Measurements from ENCODE around the gene SIRT5.
A peak's percentile ranks its signal among the peaks of the same experiment; 100 is the strongest.

SIRT5 gene

GRCh38 chr6:13574571-13575376, at the start of gene SIRT5:
Gene SIRT5, plus strand, starts transcription at chr6:13574601. Its CDS starts 9,510 bp downstream, at chr6:13584111.
- DNase-seq, result peak; percentile 77

- DNase-seq, result no peak
Observed at GRCh38 chr6:13524801-13525508, 49.4 kb upstream of the SIRT5 start.

GRCh38 chr6:13526357-13526726, 48.1 kb upstream of the SIRT5 start:
- DNase-seq, result no peak

GRCh38 chr6:13526727-13527670, 47.4 kb upstream of the SIRT5 start:
- no peak for DNase-seq

- DNase-seq, result no peak
Observed at GRCh38 chr6:13527671-13528056, 46.7 kb upstream of the SIRT5 start.

- no peak for DNase-seq
Observed at GRCh38 chr6:13528232-13528631, 46.2 kb upstream of the SIRT5 start.

GRCh38 chr6:13528777-13529343, 45.5 kb upstream of the SIRT5 start:
- no peak for DNase-seq

GRCh38 chr6:13531956-13532355, 42.4 kb upstream of the SIRT5 start:
- no peak for DNase-seq

- no peak for DNase-seq
Observed at GRCh38 chr6:13534536-13534935, 39.9 kb upstream of the SIRT5 start.

- no peak for DNase-seq
Observed at GRCh38 chr6:13535306-13535705, 39.1 kb upstream of the SIRT5 start.

- DNase-seq, result no peak
Observed at GRCh38 chr6:13536796-13537526, 37.4 kb upstream of the SIRT5 start.

GRCh38 chr6:13537527-13537897, 36.9 kb upstream of the SIRT5 start:
- no peak for DNase-seq

GRCh38 chr6:13538084-13538483, 36.3 kb upstream of the SIRT5 start:
- DNase-seq, result no peak

- DNase-seq, result no peak
Observed at GRCh38 chr6:13538600-13538999, 35.8 kb upstream of the SIRT5 start.

- no peak for DNase-seq
Observed at GRCh38 chr6:13539572-13539971, 34.8 kb upstream of the SIRT5 start.

- no peak for DNase-seq
Observed at GRCh38 chr6:13541496-13541895, 32.9 kb upstream of the SIRT5 start.

GRCh38 chr6:13544454-13545186, 29.8 kb upstream of the SIRT5 start:
- DNase-seq, result no peak

GRCh38 chr6:13545885-13546284, 28.5 kb upstream of the SIRT5 start:
- DNase-seq, result no peak

- DNase-seq, result no peak
Observed at GRCh38 chr6:13548500-13549210, 25.7 kb upstream of the SIRT5 start.

- DNase-seq, result no peak
Observed at GRCh38 chr6:13550656-13551055, 23.7 kb upstream of the SIRT5 start.

GRCh38 chr6:13553646-13554045, 20.8 kb upstream of the SIRT5 start:
- no peak for DNase-seq

Data from NCI-H187 (cell line).